Kidney epithelial cell (primary cell): ENCODE measurements around the gene ZNF862. TPM values are rescaled to one million over a fixed set of nuclear protein-coding genes. Genes with fewer than 3 reads are reported as not detected.

Experiments used
- DNase-seq: peaks from one replicate; pipeline ENCODE4 v3.0.0-alpha.2; 2010; ENCODE audit warnings: low read depth
- H3K27me3 ChIP-seq: 2 replicates; pipeline ENCODE4 v1.6.0; 2011; ENCODE audit warnings: low read length; ENCODE audit not compliant: control insufficient read depth, insufficient read depth
- H3K36me3 ChIP-seq: 2 replicates; pipeline ENCODE4 v1.5.1; 2011; ENCODE audit warnings: low read length; ENCODE audit not compliant: control insufficient read depth, insufficient read depth
- H3K4me3 ChIP-seq: 2 replicates; pipeline ENCODE4 v1.5.1; 2011; ENCODE audit warnings: low read depth, mild to moderate bottlenecking, control low read depth, low read length
- total RNA-seq: library from RNA; depleted of rRNA; stranded (reverse); fragments of >200 nt; gene quantifications from 2 replicates; pipeline ENCODE4 v1.2.3, GENCODE V29; 2015
- TF ChIP-seq, protein P1 (sequence below): IDR thresholded peaks from 2 replicates; pipeline ENCODE4 v1.5.1; 2011; ENCODE audit warnings: mild to moderate bottlenecking, moderate library complexity, low read length, control low read depth, inconsistent platforms; ENCODE audit not compliant: insufficient read depth, poor library complexity, severe bottlenecking

ZNF862 gene
- total RNA-seq, 1 donor from 2014 or later: 7.2 TPM

DNA sequence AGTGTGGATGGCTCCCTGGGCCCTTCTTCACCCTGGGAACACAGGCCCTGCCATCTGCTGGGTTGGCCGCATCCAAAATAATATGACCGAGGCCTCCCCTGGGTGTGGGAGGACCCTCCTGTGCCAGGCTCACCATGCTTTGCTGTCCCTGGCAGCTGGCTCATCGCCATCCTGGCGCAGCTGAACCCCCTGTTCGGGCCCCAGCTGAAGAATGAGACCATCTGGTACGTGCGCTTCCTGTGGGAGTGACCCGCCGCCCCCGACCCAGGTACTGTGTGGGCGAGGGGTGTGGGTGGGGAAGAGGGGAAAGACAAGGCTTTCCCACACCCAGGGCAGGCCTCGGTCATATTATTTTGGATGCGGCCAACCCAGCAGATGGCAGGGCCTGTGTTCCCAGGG is 40.3 kb downstream of the ZNF862 start:
- no peak for DNase-seq
- no peaks in the 10 kb centered on the region for H3K27me3 ChIP-seq
- H3K36me3 ChIP-seq: no peaks in the 10 kb centered on the region
- H3K4me3 ChIP-seq: no peak overlapping the region
- TF ChIP-seq, protein P1, sequence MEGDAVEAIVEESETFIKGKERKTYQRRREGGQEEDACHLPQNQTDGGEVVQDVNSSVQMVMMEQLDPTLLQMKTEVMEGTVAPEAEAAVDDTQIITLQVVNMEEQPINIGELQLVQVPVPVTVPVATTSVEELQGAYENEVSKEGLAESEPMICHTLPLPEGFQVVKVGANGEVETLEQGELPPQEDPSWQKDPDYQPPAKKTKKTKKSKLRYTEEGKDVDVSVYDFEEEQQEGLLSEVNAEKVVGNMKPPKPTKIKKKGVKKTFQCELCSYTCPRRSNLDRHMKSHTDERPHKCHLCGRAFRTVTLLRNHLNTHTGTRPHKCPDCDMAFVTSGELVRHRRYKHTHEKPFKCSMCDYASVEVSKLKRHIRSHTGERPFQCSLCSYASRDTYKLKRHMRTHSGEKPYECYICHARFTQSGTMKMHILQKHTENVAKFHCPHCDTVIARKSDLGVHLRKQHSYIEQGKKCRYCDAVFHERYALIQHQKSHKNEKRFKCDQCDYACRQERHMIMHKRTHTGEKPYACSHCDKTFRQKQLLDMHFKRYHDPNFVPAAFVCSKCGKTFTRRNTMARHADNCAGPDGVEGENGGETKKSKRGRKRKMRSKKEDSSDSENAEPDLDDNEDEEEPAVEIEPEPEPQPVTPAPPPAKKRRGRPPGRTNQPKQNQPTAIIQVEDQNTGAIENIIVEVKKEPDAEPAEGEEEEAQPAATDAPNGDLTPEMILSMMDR: no peak

DNA sequence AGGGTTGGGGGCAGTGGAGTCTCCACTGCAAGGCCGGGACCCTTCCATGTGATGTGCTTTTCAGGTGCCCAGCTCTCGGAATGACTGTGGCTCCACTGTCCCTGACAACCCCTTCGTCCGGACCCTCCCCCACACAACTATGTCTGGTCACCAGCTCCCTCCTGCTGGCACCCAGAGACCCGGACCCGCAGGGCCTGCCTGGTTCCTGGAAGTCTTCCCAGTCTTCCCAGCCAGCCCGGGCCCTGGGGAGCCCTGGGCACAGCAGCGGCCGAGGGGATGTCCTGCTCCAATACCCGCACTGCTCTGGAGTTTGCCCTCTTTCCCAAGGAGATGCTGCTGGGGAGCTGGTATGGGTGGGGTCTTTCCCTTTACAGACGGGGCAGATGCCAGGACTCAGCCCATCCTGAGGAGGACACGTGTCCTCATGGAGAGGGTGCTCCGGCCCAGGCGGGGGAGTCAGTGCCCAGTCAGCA is 41.1 kb downstream of the ZNF862 start:
- TF ChIP-seq, protein P1: no peak
- H3K27me3 ChIP-seq: no peaks in the 10 kb centered on the region
- no peaks in the 10 kb centered on the region for H3K36me3 ChIP-seq
- DNase-seq: no peak
- H3K4me3 ChIP-seq: no peak overlapping the region

DNA sequence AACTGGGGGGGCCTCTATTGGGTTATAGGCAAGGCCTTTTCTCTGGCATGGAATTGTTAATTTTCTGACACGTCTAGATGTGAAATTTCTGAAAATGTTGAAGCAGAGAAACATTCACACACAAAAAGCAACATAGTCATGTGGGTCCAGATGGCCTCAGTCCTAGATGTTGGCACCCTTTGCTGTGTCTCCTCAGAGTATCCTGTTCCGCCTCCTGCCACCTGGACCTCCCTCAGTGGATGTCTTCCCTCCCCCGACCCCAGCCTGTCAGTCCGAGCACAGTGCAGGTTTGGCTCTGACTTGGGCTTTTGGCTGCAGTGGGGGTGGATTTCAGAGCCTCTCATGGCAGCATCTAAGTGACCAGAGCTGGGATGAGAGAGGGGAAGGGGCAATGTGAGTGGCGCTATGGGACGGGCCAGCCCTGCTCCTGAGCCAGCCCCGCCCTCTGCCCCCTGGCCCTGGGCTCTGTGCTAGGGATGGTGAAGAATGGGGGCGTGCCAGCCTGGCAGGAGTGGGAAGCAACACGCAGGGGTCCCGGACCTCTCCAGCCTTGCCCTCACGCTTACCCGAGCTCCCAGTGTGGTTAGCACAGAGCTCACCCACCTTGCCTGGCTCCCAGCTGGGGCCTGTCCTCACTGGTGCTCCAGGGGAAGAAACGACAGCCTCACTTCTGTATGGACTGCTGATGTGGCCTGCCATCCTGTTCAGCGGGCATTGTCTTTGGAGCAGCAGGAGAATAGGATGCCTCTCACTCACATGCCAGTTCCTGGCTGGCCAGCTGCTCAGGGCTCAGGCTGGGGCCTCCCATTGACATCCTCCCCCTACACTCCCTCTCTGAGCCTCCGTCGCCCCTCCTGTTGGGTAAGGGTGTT is 41.8 kb downstream of the ZNF862 start:
- DNase-seq: no peak
- H3K4me3 ChIP-seq: no peak overlapping the region
- H3K27me3 ChIP-seq: no peaks in the 10 kb centered on the region

DNA sequence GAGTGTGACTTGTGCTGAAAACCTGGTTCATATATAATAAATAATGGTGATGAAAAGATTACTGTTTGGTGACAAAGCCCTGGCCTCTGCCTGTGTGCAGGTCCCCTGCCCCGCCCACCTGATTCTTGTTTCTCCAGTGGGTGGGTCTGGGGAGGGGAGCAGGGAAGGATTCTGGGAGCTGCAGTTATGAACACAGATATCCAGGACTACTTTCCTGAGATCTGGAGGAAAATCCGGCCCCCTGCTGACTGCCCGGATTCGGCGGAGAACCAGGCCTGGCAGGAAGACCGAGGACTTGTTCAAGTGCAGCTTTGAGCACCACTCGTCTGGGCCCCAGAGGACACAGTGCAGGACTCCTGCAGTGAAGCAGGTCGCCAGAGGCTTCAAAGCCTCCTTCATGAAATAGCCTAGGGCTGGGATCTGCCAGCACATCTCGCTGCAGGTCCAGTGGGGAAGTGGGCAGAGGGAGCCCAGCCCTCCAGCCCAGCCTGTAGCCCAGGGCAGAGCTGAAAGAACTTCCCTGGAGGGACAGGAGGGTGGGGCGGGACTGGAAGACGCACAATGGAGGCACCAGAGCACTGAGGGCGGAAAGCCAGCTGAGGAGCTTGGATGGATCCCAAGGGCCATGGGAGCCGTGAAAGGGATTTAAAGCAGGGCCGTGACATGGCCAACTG is 42.6 kb downstream of the ZNF862 start:
- H3K4me3 ChIP-seq: no peak overlapping the region
- H3K27me3 ChIP-seq: no peaks in the 10 kb centered on the region
- no peak for DNase-seq
- no peaks in the 10 kb centered on the region for H3K36me3 ChIP-seq
- TF ChIP-seq, protein P1: no peak

More for the DNA sequence above, 41.8 kb downstream of the ZNF862 start:
- no peaks in the 10 kb centered on the region for H3K36me3 ChIP-seq
- TF ChIP-seq, protein P1: no peak

DNA sequence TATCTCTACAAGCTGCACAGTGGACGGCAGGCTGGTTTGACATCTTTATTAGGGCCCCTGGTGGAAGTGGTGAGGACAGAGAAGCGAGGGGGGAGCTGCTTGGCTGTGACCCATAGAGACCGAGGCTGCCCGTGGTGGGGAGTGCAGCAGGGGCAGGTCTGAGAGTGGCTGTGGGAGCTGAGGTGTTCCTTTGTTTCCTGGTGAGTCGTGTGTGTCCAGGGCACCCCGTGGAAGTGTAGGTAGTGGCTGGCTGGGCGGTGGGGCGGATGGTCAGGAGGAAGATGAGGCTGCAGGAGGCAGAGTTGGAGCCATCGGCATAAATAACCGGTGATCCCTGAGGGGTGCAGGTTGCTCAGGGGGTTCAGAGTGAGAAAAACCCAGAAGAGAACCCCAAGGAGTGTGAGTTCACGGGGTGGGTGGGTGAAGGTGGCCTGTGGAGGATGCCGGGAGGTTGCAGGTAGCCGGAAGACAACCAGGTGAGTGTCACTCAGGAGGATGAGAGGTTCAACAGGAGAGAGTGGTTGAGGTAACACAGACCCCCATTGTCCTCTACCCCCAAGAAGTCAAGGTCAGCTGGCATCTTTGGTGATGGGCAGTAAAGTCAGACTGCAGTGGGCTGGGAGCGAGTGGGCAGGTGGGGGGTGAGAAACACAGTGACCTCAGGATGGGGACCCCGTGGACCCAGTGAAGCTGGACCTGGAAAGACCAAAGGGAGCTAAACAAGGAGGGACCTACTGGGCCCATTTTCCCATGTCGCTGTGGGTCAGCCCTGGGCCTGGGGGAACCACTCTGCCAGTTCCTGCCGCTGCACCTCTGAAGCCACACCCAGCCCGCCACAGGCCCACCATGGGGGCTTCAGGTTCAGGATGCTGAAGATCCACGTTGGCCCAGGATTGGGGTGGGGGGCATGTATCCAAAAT is 43.4 kb downstream of the ZNF862 start:
- no peak for DNase-seq
- H3K27me3 ChIP-seq: no peaks in the 10 kb centered on the region
- TF ChIP-seq, protein P1: no peak
- no peak overlapping the region for H3K4me3 ChIP-seq
- H3K36me3 ChIP-seq: no peaks in the 10 kb centered on the region
